Activated T-cell treated with anti-CD3 and anti-CD28 coated beads, Interleukin-2, amount 50 U/mL, for 4 hours (primary cell): ENCODE data around the gene KCNH6. TPM values are rescaled to one million over a fixed set of nuclear protein-coding genes. Genes with fewer than 3 reads are reported as not detected.

ENCODE experiments used
- ATAC-seq, 2 donors: fragments of 200-7000 bp; cut with Tn5 transposase; one replicate each; pipeline ENCODE4 v1.10.0; 2021
- DNase-seq: peaks from one replicate; pipeline ENCODE4 v3.0.0-alpha.2; 2020
- H3K27me3 Mint-ChIP-seq: one replicate; pipeline ENCODE4 v1.8.0; 2021; ENCODE audit warnings: low read depth, mixed read lengths
- H3K36me3 Mint-ChIP-seq: one replicate; pipeline ENCODE4 v1.8.0; 2022; ENCODE audit warnings: mixed read lengths; ENCODE audit not compliant: insufficient read depth
- H3K4me1 Mint-ChIP-seq: one replicate; pipeline ENCODE4 v1.8.0; 2021; ENCODE audit warnings: low read depth, mixed read lengths
- H3K4me3 Mint-ChIP-seq: one replicate; pipeline ENCODE4 v1.8.0; 2021; ENCODE audit warnings: mild to moderate bottlenecking, moderate library complexity, mixed read lengths
- H3K9me3 Mint-ChIP-seq: one replicate; pipeline ENCODE4 v1.8.0; 2021; ENCODE audit warnings: mixed read lengths
- total RNA-seq, 3 donors: library from RNA; stranded (reverse); gene quantifications; one replicate each; pipeline ENCODE4 v1.2.1, GENCODE V29; 2021

KCNH6 gene
- total RNA-seq, 3 donors from 2014 or later = not detected

- no peaks in the 10 kb centered on the region for H3K9me3 Mint-ChIP-seq
- no peaks in the 10 kb centered on the region for H3K27me3 Mint-ChIP-seq
- peaks cover 66% of the 10 kb centered on the region for H3K4me1 Mint-ChIP-seq
- H3K36me3 Mint-ChIP-seq = peaks cover 11% of the 10 kb centered on the region
- no peak for DNase-seq
- peak in 1 of 2 donors; percentile 41 for ATAC-seq
- H3K4me3 Mint-ChIP-seq = no peak overlapping the region
Measured at GRCh38 chr17:63558441-63558840, 35.3 kb downstream of the KCNH6 start.

DNA sequence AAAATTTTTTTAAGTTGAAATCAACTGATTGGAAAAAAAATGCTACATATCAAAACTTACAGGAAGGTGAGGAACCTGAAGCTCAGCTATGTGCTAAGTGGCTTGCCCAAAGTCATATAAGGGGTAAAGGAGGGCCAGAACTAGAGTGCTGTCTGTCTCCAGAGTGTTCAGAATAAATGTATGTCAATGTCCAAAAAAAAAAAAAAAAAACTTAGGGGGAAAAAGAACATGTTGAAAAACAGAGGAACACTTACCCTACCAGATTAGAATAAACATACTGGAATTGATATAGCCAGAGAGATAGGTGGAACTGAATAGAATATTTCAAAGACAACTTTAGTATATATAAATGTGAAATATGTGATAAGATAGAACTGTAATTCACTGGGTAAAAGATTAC is 38.7 kb downstream of the KCNH6 start:
- Mint-ChIP-seq H3K9me3 (no peaks in the 10 kb centered on the region), H3K36me3 (peaks cover 10% of the 10 kb centered on the region), H3K4me3 (no peak overlapping the region), H3K4me1 (peaks cover 49% of the 10 kb centered on the region), H3K27me3 (no peaks in the 10 kb centered on the region)
- ATAC-seq = no peak
- DNase-seq = no peak

DNA sequence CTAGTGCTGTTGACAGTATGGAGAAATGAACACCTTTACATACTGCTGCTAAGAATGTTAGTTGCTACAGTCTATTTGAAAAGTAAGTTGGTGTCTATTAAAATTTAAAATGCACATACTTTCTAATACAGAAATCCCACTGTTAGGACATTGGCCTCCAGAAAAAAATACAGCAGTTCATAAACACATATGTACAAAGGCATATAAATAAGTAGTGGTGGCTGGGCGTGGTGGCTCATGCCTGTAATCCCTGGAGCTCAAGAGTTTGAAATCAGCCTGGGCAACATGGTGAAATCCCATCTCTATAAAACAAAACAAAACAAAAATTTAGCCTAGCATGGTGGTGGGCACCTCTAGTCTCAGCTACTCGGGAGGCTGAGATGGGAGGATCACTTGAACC is 40.2 kb downstream of the KCNH6 start:
- Mint-ChIP-seq H3K4me1 (peaks cover 39% of the 10 kb centered on the region), H3K36me3 (peaks cover 2% of the 10 kb centered on the region), H3K4me3 (no peak overlapping the region), H3K9me3 (no peaks in the 10 kb centered on the region), H3K27me3 (no peaks in the 10 kb centered on the region)
- no peak for ATAC-seq
- no peak for DNase-seq

GRCh38 chr17:63564562-63564961 is 41.4 kb downstream of the KCNH6 start:
- Mint-ChIP-seq H3K36me3 (peaks cover 2% of the 10 kb centered on the region), H3K4me1 (peaks cover 44% of the 10 kb centered on the region), H3K9me3 (no peaks in the 10 kb centered on the region), H3K4me3 (no peak overlapping the region), H3K27me3 (no peaks in the 10 kb centered on the region)
- ATAC-seq (no peak), DNase-seq (no peak)

GRCh38 chr17:63567229-63567628 is 44.1 kb downstream of the KCNH6 start:
- ATAC-seq = no peak
- Mint-ChIP-seq H3K27me3 (no peaks in the 10 kb centered on the region), H3K9me3 (no peaks in the 10 kb centered on the region), H3K4me1 (peaks cover 46% of the 10 kb centered on the region), H3K4me3 (no peak overlapping the region), H3K36me3 (peaks cover 5% of the 10 kb centered on the region)
- no peak for DNase-seq

DNA sequence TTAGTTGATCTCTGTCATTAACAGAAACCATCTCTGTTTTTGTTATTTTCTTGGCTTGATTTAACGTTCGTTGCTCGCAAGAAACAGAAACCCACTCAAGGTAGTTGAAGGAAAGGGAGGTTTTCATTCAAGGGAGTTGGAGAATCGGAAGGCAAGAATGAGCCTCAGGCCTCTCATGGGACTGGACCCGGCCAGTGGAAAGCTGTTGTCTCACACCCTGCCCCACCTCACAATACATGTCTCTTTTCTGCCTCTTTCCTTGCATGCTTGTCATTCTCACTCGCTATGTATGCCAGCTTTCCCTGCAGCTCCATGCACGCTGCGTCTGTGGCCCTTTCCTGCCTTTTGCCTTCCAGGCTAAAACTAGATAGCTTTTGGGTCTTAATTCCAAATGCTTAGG is 45.4 kb downstream of the KCNH6 start:
- peaks cover 6% of the 10 kb centered on the region for H3K36me3 Mint-ChIP-seq

DNA sequence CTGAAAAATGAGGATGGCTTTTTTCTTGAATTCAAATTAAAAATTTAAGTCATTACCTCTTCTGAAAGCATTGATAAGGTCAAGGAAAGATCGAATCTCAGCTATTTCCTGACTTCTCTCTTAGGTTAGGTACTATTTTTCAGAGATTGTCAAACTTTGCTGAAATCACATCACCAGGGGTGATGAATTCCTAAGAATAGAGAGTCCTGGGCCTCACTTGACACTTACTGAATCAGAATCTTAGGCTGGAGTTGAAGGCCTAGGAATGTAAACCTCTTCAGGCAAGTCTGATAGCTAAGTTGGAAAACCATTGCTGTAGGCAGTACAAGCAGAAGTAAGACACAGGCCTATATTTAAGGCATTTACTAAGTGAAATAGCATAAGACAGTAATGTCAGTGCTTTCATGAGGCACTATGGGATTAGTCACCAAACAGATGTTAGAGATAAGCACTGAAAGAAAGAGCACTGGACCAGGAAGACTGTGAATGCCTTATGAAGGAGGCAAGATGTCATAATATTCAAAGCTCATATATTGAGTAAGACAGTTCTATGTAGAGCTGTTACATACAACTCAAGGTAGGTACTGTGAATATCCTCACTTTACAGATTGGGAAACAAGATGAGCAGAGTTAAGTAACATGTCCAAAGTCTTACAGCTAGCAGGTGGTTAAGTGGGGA is 48.6 kb downstream of the KCNH6 start:
- H3K4me1 Mint-ChIP-seq = peaks cover 36% of the 10 kb centered on the region
- DNase-seq (no peak), ATAC-seq (peak; percentile 78 to 85)
- no peaks in the 10 kb centered on the region for H3K27me3 Mint-ChIP-seq
- peaks cover 5% of the 10 kb centered on the region for H3K36me3 Mint-ChIP-seq
- no peak overlapping the region for H3K4me3 Mint-ChIP-seq
- no peaks in the 10 kb centered on the region for H3K9me3 Mint-ChIP-seq

More for the DNA sequence above, 45.4 kb downstream of the KCNH6 start:
- no peak overlapping the region for H3K4me3 Mint-ChIP-seq
- peaks cover 41% of the 10 kb centered on the region for H3K4me1 Mint-ChIP-seq
- H3K27me3 Mint-ChIP-seq = no peaks in the 10 kb centered on the region
- no peak for ATAC-seq
- no peak for DNase-seq
- no peaks in the 10 kb centered on the region for H3K9me3 Mint-ChIP-seq

- peaks cover 5% of the 10 kb centered on the region for H3K36me3 Mint-ChIP-seq
- no peaks in the 10 kb centered on the region for H3K27me3 Mint-ChIP-seq
- H3K9me3 Mint-ChIP-seq = no peaks in the 10 kb centered on the region
- H3K4me3 Mint-ChIP-seq = no peak overlapping the region
- ATAC-seq = no peak
- no peak for DNase-seq
- peaks cover 36% of the 10 kb centered on the region for H3K4me1 Mint-ChIP-seq
Measured at GRCh38 chr17:63573634-63574033, 50.5 kb downstream of the KCNH6 start.

GRCh38 chr17:63578027-63578768 is 55.0 kb downstream of the KCNH6 start:
- H3K4me3 Mint-ChIP-seq = no peak overlapping the region
- peaks cover 16% of the 10 kb centered on the region for H3K4me1 Mint-ChIP-seq
- no peaks in the 10 kb centered on the region for H3K9me3 Mint-ChIP-seq
- ATAC-seq (no peak), DNase-seq (no peak)
- no peaks in the 10 kb centered on the region for H3K27me3 Mint-ChIP-seq
- peaks cover 32% of the 10 kb centered on the region for H3K36me3 Mint-ChIP-seq

DNA sequence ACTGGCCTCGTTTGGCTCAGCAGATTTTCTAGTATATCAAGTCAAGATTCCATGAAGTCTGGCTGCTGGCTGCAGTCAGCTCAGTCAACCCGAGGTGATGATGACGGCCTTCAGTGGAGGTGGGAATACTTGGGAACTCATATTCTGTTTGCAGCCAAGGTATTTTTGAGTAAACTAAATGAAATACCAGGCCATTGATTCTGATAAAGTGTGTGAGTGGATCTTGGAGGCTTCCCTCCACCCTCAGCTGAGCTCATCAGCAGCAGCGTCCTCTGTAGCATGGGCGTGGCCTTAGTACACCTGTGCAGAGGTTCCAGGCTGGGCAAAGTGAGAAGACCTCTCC is 55.6 kb downstream of the KCNH6 start:
- Mint-ChIP-seq H3K4me3 (no peak overlapping the region), H3K36me3 (peaks cover 36% of the 10 kb centered on the region), H3K27me3 (no peaks in the 10 kb centered on the region), H3K4me1 (peaks cover 15% of the 10 kb centered on the region), H3K9me3 (no peaks in the 10 kb centered on the region)
- ATAC-seq (no peak), DNase-seq (no peak)

DNA sequence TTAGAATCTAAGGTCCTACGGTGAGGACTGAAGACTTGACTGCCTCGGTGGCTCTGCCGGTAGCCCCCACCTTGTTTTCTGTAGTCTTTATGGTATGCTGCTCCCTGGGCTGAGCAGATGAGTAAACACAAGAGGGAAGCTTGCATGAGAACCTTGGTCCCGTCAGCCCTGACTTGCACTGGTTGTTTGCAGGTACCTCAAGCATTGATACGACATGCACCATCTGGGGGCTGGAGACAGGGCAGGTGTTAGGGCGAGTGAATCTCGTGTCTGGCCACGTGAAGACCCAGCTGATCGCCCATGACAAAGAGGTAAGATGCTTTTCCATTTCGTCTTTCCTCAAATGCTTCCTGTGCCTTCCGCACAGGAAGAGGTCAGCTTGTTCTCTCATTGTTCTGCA is 56.5 kb downstream of the KCNH6 start:
- H3K4me3 Mint-ChIP-seq = no peak overlapping the region
- H3K4me1 Mint-ChIP-seq = peaks cover 14% of the 10 kb centered on the region
- peaks cover 39% of the 10 kb centered on the region for H3K36me3 Mint-ChIP-seq
- H3K27me3 Mint-ChIP-seq = no peaks in the 10 kb centered on the region
- DNase-seq (no peak), ATAC-seq (no peak)
- no peaks in the 10 kb centered on the region for H3K9me3 Mint-ChIP-seq

DNA sequence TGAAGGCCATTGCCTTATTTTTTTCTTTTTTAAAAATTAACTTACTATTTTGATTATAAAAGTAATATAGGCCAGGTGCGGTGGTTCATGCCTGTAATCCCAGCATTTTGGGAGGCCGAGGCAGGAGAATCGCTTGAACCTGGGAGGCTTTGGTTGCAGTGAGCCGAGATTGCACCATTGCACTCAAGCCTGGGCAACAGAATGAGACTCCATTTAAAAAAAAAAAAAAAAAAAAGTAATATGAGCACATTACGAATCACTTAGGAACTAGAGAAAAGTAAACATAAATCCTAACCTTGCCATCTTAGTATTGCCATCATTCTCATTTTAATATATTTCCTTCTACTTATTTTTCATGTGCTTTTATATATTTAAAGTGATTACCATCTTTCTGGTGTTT is 64.6 kb downstream of the KCNH6 start:
- H3K36me3 Mint-ChIP-seq = peaks cover 37% of the 10 kb centered on the region
- H3K27me3 Mint-ChIP-seq = no peaks in the 10 kb centered on the region
- DNase-seq = no peak
- no peaks in the 10 kb centered on the region for H3K9me3 Mint-ChIP-seq
- ATAC-seq = no peak
- peaks cover 21% of the 10 kb centered on the region for H3K4me1 Mint-ChIP-seq
- no peak overlapping the region for H3K4me3 Mint-ChIP-seq

DNA sequence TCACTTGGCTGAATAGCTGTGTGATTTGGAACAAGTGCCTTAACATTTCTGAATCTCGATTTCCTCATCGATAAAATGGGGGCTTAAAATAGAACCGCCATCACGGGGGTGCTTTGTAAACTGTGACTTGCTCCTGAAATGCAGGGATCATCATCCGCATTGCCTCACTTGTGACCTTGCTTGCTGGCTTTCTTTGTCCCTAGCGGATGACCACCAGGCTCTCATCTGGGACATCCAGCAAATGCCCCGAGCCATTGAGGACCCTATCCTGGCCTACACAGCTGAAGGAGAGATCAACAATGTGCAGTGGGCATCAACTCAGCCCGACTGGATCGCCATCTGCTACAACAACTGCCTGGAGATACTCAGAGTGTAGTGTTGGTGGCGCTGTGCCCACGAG is 65.6 kb downstream of the KCNH6 start:
- peaks cover 28% of the 10 kb centered on the region for H3K36me3 Mint-ChIP-seq

DNA sequence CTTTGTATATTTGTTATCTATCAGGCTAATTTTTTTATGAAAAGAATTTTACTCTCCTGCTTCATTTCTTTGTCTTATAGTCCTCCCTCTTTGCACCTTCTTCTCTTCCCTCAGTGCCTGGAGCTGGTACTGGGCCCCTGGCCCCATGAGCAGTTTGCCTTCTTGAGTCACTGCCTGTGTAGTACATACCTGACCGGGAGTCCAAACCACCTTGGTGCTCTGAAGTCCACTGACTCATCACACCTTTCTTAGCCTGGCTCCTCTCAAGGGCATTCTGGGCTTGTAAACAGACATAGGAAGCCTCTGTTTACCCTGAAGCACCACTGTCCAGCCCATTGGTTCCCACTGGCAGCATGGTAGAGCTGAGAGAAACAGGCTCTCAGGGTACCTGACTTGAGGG is 66.5 kb downstream of the KCNH6 start:
- H3K36me3 Mint-ChIP-seq = peaks cover 29% of the 10 kb centered on the region
- H3K9me3 Mint-ChIP-seq = no peaks in the 10 kb centered on the region
- DNase-seq = no peak
- peaks cover 14% of the 10 kb centered on the region for H3K4me1 Mint-ChIP-seq
- H3K27me3 Mint-ChIP-seq = no peaks in the 10 kb centered on the region
- H3K4me3 Mint-ChIP-seq = no peak overlapping the region
- ATAC-seq = no peak

More for the DNA sequence above, 65.6 kb downstream of the KCNH6 start:
- ATAC-seq (no peak), DNase-seq (no peak)
- Mint-ChIP-seq H3K4me1 (peaks cover 17% of the 10 kb centered on the region), H3K9me3 (no peaks in the 10 kb centered on the region), H3K4me3 (no peak overlapping the region), H3K27me3 (no peaks in the 10 kb centered on the region)

- Mint-ChIP-seq H3K4me3 (no peak overlapping the region), H3K9me3 (no peaks in the 10 kb centered on the region), H3K27me3 (no peaks in the 10 kb centered on the region), H3K36me3 (peaks cover 23% of the 10 kb centered on the region), H3K4me1 (peaks cover 14% of the 10 kb centered on the region)
- no peak for ATAC-seq
- no peak for DNase-seq
Measured at GRCh38 chr17:63592797-63593196, 69.6 kb downstream of the KCNH6 start.
